ENCODE data around the gene C3orf20. TPM values are rescaled to one million over a fixed set of nuclear protein-coding genes. Genes with fewer than 3 reads are reported as not detected.

C3orf20 gene
- total RNA-seq, 1 experiment from 2014 or later, result not detected

GRCh38 chr3:14640157-14640562 is 34.8 kb upstream of the C3orf20 start:
- TF ChIP-seq TCF7L2 (IDR thresholded peaks at IDR 0.05; ENCODE audit: low read depth, low read length), result no peak
- no peak for TF ChIP-seq CTCF (IDR thresholded peaks at IDR 0.05)
- TF ChIP-seq POLR2AphosphoS5 (IDR thresholded peaks at IDR 0.05; ENCODE audit: low read depth, low read length), result no peak
- no peak for TF ChIP-seq SIN3A (IDR thresholded peaks at IDR 0.05; ENCODE audit: borderline replicate concordance, insufficient read depth, low read depth, low read length)
- TF ChIP-seq REST (IDR thresholded peaks at IDR 0.05; ENCODE audit: insufficient read depth in 1 of 2, low read depth in 2 of 2, low read length in 1 of 2), result no peak
- ChIA-PET CTCF (no interaction called here), POLR2A (no interaction called here)
- Histone ChIP-seq H3K36me3 (ENCODE audit: control insufficient read depth, insufficient read depth, low read length) (no peaks in the 10 kb centered on the region), H3K27me3 (ENCODE audit: control insufficient read depth, insufficient read depth, low read length) (no peaks in the 10 kb centered on the region), H3K4me1 (ENCODE audit: control insufficient read depth, insufficient read depth, low read length) (no peaks in the 10 kb centered on the region), H3K27ac (ENCODE audit: low read length) (no peak overlapping the region), H3K4me3 (ENCODE audit: low read depth in 2 of 2, low read length in 2 of 2) (no peak overlapping the region), H3K9me3 (ENCODE audit: control insufficient read depth, insufficient read depth, low read depth, low read length) (no peaks in the 10 kb centered on the region)
- ATAC-seq (no peak), DNase-seq (ENCODE audit: low read depth, low spot score) (no peak)
- intact Hi-C loops (cut with micrococcal nuclease; ENCODE audit: unreplicated experiment) (no loop called here), in situ Hi-C loops (cut with HindIII; ENCODE audit: low pct_unique_long_range_greater_than_20kb, low sequenced_read_pairs) (no loop called here)
- BruUV-seq (replicated peaks), result no TSS peak

GRCh38 chr3:14640734-14641133 is 34.2 kb upstream of the C3orf20 start:
- ChIA-PET CTCF (no interaction called here), POLR2A (no interaction called here)
- H3K4me3 ChIP-seq (ENCODE audit: low read depth in 2 of 2, low read length in 2 of 2), result no peak overlapping the region
- H3K27me3 ChIP-seq (ENCODE audit: control insufficient read depth, insufficient read depth, low read length), result no peaks in the 10 kb centered on the region
- no peak for DNase-seq (ENCODE audit: low read depth, low spot score)
- H3K9me3 ChIP-seq (ENCODE audit: control insufficient read depth, insufficient read depth, low read depth, low read length), result no peaks in the 10 kb centered on the region
- H3K36me3 ChIP-seq (ENCODE audit: control insufficient read depth, insufficient read depth, low read length), result no peaks in the 10 kb centered on the region
- H3K4me1 ChIP-seq (ENCODE audit: control insufficient read depth, insufficient read depth, low read length), result no peaks in the 10 kb centered on the region
- H3K27ac ChIP-seq (ENCODE audit: low read length), result no peak overlapping the region
- BruUV-seq (replicated peaks), result no TSS peak
- ATAC-seq, result no peak
- in situ Hi-C loops (cut with HindIII; ENCODE audit: low pct_unique_long_range_greater_than_20kb, low sequenced_read_pairs), result no loop called here
- TF ChIP-seq REST (IDR thresholded peaks at IDR 0.05; ENCODE audit: insufficient read depth in 1 of 2, low read depth in 2 of 2, low read length in 1 of 2) (no peak), CTCF (IDR thresholded peaks at IDR 0.05) (no peak), TCF7L2 (IDR thresholded peaks at IDR 0.05; ENCODE audit: low read depth, low read length) (no peak), SIN3A (IDR thresholded peaks at IDR 0.05; ENCODE audit: borderline replicate concordance, insufficient read depth, low read depth, low read length) (no peak), POLR2AphosphoS5 (IDR thresholded peaks at IDR 0.05; ENCODE audit: low read depth, low read length) (no peak)
- intact Hi-C loops (cut with micrococcal nuclease; ENCODE audit: unreplicated experiment), result no loop called here
